GM21367 (cell line): ENCODE measurements around the gene NRL.
A peak's percentile ranks its signal among the peaks of the same experiment; 100 is the strongest.

Experiments
- ATAC-seq: cut with Tn5 transposase; IDR thresholded peaks from one replicate; pipeline ENCODE4 v1.9.1; 2021; ENCODE audit not compliant: unreplicated experiment

The NRL gene

DNA sequence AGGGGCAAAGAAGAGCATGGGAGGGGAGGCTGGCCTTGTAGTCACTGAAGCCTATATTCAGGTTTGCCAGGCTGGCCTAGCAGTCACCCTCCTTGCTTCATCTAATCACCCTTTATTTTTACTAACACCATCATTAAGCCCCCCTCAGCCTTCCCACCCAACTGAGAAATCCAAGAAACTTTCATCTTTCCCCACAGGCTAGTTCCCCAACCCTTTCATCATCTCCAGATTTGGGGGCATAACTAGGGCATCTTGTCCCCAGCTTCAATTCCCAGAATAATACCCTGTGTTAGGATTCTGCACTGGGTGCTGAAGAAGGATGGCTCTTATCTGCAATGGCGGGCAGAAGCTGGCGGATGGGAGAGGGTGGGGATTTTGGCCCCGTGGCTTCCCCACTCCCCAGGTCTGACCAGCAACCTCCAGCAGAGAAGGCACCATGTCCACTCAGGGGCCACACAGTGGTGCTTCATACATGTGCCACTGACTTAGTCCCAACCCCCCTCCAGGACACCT, 13.7 kb downstream of the NRL start:
- ATAC-seq = no peak

DNA sequence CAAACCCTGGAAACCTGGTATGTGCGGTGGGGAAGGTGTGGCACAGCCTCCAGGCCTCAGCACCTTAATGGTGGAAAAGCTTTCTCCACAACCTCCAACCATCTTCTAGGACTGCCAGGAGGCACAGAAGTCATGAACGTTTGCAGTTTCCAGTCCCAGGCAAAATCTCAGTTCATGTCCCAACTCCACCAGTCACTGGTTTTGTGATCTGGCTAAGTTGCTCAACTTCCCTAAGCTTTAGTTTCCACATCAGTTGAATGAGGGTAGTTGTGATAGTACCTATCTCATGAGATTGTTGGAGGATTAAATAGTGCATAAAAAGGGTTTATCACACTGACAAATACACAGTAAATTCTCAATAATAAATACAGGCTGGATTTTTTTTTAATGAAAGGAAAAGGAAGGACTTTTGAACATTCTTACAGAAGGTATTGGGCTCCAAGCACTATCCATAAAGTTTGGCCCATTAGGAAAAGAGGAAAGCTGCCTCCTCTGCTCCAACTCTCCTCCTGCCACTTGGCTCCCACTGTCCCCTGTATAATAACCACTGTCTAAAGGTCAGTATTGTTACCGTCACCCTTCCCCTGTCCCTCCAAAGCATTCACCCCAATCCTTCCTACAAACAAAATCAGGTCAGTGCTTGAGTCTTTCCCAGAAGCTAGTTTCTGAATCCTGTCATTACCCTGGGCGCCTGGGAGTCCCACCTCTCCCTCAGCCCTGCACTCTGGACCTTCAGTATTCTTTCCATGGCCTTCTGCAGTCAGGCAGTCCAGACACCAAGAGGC, 14.4 kb downstream of the NRL start:
- ATAC-seq = no peak

DNA sequence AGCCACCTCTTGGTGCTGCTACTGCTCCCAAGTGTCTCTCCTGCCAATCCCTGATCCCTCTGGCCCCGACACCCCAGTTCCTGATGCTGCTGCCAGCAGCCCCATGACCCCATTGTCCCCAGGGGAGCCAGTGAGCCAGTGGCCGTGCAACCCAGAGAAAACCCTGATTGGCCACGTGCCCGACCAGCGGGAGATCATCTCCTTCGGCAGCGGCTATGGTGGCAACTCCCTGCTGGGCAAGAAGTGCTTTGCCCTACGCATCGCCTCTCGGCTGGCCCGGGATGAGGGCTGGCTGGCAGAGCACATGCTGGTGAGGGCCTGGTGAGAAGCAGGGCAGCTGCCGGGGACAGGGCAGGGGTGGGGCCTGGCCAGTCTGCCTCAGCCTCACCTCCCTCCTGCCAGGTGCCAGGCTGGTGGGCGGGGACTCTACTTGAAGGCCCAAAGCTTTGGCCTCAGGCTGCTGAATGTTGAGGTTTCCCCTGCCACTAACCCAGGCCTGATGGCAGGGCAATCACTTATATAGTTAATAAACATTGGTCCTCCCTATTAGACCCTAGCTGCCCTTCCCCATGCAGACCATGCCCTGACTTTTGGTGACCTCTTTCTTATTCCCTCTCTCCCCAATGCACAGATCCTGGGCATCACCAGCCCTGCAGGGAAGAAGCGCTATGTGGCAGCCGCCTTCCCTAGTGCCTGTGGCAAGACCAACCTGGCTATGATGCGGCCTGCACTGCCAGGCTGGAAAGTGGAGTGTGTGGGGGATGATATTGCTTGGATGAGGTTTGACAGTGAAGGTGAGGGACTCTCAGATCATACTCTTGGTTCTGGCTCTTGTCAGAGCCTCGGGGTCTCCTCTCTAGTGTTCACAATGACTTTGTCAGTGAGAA, 15.6 kb downstream of the NRL start:
- ATAC-seq = no peak

DNA sequence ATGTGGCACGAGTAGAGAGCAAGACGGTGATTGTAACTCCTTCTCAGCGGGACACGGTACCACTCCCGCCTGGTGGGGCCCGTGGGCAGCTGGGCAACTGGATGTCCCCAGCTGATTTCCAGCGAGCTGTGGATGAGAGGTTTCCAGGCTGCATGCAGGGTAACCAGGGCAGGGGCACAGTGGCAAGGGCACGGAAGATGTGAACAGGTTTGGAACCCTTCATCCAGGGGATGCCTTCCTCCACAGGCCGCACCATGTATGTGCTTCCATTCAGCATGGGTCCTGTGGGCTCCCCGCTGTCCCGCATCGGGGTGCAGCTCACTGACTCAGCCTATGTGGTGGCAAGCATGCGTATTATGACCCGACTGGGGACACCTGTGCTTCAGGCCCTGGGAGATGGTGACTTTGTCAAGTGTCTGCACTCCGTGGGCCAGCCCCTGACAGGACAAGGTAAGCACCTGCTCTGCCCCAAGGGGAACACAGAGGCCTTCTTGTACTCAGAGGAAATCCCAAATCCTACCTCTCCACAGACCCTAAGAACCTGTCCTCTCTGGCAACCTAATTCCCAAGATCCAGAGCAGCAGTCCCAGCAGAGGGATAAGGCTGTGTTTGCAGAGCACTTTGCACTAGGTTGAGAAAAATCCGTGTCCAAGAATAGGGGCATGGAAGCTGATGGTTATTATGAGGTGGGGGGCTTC, 16.4 kb downstream of the NRL start:
- ATAC-seq = no peak

DNA sequence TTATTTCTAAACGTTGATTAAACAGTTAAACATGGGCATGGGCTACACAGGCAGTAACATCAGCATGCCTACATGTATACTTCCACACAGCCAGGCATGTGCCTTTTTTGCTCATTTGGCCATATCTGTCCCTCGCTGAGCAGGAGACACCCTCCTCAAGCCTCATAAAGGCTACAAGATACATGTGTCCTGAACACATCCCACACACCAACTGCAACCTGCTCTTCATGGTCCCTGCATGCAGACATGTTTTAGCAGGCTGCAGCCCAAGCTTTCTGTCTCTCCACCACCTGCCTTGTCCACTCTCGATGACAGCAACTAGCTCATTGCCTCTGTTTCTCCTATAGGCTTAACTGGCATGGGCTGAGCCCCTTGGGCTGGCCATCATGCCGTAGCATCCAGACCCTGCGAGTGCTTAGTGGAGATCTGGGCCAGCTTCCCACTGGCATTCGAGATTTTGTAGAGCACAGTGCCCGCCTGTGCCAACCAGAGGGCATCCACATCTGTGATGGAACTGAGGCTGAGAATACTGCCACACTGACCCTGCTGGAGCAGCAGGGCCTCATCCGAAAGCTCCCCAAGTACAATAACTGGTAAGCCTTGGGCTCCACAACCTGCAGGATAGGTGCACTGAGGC, 18.1 kb downstream of the NRL start:
- no peak for ATAC-seq

DNA sequence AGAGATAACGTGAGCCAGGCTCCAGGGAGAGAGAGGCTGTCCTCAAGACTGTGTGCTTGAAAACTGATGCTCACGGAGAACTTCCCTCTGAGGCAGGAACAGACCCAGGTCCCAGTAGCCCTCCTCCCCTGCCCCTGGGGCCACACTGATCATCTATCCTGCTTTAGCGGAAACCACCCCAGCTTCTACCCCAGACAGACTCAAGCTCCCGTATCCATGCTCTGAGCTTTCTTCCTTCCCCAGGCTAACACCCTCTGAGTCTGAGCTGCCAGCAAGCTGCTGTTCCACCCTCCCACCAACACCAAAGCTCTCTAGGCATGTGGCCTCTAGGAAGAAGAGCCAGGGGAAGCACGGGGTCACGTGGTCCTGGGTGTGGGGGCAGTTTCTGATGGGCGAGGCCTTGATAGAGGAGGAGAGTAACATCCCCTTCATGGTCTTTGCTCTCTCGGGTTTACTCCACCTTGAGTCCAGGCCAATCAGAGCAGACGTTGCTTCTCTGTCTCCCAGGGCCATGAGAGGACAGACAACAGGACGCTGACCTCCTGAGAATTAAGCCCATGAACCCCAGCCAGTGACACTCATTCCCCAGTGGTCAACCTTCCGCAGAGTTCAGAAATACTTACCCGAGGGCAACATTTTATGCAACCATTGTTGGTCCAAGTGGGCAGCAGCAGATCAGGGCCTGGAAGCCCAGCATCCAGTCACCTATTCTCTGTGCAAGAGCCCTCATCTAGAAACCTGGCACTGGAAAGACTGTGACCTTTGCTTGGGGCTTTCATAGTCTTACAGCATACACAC, 19.3 kb downstream of the NRL start:
- ATAC-seq = peak; percentile 69

DNA sequence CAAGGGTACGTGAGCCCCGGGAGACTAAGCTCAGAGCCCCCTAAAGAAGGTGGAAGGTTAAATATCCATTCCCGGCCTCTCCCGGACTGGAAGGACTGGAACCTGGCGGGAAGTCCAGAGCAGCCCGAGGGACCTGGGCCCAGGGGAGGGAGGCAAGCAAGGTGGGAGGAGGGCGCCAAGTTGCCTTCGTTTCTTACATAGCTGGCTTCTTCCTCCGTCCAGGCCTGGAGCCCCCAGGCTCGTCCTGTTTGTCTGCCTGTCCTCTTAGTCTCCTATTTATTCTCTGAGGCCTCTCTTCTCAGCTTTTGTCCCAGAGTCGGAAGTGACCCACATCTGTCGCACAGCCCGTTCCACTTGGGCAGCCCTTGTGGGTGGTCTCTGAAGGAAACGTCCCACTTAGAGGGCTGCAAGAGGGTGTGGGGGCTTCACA, 19.9 kb downstream of the NRL start:
- no peak for ATAC-seq

DNA sequence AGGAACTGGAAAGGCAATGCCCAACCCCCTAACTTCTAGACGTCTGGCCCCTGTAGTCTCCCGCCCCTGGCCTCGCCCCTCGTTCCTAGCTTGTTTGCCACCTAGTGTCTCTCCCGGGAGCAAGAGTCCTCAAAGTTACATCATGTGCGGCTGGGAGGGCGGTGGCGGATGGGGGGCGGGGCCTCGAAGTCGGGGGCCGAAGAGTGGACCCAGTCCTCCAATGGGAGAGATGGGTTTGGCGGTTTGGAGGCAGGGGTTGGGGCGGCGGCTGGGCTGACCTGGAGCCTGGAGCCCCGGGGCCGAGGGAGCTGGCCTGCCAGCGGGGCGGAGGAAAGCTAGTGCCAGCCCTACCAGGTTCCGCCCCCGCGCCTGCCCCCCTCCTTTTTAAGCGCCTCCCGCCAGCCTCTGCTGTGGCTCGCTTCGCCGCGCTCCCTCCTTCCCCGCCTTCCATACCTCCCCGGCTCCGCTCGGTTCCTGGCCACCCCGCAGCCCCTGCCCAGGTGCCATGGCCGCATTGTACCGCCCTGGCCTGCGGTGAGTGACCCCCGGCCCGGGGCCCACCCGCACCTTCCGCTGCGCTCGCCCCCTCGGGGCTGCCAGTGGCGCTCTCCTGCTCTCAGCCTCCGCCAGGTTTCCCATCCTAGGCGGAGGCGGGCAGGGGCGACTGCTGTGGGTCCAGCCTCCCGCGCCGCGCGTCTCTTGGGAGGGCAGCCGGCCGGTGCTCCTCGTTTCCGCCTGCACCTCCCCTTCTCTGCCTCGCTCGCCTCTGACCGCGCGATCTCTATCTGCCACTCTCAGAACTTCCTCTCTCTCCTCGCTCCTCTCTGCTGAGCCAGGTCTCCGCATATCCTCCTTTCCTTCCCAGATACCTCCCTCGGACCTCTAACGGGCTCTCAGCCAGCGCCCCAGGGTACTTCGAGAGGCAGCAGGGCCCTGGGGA, 20.6 kb downstream of the NRL start, which contains the start of gene PCK2:
Gene PCK2 (plus strand): TSS at position 411 of the 940 bp plus-strand sequence. CDS start 95 bp downstream, at position 506.
- peak; percentile 40 for ATAC-seq

DNA sequence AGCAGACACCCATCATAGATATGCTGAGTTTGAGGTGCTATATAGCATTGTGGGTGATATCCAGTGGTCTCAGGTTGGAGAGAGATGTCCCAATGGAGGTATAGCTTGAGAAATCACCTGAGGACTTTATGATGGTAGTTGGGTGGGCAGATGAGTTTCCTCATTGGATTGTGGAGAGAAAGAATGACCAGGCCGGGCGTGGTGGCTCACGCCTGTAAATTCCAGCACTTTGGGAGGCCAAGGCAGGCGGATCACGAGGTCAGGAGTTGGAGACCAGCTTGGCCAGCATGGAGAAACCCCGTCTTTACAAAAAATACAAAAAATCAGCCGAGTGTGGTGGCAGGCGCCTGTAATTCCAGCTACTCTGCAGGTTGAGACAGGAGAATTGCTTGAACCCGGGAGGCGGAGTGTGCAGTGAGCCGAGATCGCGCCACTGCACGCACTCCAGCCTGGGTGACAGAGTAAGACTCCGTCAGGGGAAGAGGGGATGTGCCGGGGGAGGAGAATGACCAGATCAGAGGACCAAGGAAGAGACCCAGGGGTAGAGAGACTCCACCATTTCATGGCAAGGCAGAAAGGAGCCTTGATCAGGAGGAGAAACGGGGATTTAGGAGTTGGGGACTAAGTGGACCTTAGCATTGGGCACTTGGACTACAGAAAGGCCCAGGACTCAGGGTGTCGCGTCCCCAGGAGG, 21.4 kb downstream of the NRL start:
- ATAC-seq = no peak

DNA sequence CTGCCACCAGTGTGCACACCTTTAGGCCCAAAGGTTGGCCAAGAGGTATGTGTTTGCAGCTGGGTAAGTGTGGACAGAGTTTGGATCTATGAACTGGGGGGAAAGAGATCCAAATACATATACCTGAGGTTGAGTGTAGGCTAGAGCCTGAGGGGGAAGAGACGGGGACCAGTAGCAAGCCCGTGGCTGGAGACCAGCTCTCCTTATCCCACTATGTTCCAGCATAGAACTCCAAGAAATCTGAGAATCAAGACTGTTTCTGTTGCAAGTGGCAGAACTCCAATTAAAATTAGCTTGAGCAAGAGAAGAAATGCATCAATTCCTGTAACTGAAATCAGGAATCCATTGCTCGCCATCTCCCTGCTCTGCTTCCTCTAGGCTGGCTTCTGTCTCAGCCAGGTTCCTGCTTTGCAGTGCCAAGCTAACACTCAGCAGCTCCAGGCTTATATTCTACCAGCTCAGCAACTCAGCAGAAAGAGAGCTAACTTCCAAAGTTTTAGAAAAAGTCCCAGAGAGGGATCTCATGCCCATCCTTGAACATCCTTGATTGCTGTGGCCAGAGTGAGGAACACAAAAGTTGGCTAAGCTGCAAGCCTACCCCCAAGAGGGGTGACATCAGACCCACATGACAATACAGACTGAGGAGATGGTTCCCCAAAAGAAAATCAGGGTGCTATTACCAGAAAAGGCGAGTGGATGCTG, 22.1 kb downstream of the NRL start:
- no peak for ATAC-seq

DNA sequence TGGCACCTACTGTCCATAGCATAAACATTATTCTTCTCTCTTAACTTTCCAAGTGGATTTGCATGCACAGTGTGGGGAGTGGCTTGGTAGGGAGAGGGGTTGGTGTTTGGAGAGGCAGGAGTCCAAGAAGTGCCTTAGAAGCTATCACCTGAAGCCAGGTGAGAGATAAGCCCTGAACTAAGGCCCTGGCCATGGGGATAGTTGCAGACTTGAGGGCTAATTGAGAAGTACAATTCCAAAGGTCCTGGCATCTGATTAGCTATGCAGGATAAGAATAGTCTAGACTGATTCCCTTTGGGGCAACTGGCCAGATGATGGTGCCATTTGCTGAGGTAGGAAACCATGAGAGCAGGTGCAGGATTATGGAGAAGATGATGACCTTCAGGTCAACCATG, 22.6 kb downstream of the NRL start:
- no peak for ATAC-seq

DNA sequence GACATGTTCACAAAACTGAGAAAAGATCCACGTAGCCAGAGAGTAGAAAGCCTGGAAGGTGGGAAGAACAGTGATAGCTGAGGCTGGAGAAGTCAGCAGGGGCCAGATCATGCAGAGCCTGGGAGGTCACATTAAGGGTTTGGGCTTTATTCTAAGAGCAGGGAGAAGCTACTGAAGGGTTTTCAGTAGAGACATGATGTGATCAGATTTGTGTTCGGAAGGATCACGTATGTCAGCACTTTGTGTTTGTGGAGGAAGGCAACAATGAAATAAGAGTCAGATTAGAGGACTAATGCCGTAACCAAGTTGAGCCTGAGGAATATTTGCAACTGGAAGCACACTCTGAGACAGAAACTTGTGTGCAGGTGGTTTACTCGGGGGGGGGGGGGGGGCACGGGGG, 24.9 kb downstream of the NRL start:
- ATAC-seq = no peak

DNA sequence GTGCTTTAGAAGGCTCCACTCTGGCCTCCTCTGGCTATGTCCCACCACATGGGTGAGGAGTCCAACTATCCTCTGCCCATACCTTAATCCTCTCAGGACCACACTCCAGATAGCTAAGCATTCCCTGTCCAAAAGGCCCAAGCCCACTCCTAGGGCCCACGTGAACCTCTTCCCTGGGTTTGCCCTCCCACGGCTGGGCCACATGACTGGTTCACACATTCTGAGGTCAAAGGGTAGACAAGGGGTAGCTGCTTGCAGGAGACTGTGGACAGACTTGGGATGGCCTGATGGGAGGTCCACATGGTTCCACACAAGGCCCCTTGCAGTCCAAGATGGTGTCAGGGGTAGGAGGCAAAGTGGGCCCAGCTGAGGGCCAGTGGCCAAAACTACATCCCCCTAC, 26.7 kb downstream of the NRL start:
- no peak for ATAC-seq

DNA sequence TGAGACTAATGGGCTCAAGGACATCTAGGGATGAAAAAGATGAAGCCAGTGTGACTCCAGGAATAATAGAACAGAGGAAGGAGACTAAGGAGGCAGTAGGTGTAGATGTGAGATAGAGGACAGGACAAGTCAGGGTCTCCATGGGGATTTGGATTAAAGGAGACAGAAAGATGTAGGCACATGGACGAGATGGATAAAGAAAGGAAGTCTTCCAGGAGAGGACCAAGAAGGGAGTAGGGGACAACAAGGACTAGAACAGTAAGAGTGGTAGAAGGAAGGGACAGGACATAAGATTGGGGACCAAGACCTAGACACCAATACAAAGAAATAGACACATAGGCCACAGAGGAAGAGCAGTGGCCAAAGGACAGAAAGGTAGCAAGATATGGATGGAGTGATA, 27.7 kb downstream of the NRL start:
- ATAC-seq = no peak

DNA sequence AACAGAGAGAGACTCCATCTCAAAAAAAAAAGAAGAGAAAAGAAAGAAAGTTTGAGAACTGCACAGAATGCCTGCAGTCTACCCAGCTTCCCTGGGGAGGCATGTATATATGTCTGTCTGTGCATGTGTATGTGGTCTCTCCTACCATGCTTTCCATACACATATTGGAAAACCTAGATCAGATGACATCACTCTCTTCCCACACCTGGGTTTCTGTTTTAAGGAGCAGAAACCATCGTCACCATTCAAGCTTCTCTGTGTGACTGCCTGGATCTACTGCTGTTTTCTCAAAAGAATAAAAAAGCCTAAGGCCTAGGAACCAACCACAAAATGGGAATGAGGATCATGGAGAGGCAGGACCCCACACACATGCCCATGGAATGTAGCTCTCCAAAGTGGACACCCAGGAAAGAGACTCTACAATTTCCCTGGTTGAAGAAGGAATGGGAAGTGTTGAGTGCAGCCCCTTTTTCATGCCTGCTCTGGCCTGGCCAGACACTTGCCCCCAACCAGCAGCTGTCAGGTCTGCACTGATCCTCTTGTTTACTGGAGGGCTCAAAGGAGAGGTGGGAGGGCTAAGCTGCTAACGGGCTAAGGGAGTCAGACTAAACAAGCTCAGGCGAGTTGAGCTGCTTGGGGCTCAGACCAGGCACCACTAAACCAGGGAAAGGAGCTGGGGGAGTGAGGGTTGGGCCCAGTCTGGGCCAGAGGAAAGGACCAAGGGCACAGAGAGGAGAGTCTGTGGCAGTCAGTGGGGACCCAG, 28.4 kb downstream of the NRL start:
- ATAC-seq = no peak

DNA sequence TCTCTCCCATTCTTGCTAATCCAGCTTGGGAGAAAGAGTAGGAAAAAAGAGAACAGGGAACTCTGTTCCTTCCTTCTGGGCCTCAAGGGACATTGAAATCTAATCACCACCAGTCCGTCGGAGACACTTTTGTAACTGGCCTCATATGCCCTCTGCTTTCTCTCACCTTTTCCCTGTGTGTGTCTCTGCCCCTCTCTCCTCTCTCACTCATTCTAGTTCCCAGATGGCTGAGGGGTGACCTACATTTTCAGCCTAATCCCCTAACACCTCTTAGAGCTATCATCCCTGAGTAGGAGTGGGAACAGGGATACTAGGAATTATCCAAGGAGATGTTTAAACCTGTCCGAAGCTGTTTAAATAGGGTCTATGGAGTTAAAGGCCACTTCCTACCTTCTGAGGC, 29.5 kb downstream of the NRL start:
- ATAC-seq = no peak

DNA sequence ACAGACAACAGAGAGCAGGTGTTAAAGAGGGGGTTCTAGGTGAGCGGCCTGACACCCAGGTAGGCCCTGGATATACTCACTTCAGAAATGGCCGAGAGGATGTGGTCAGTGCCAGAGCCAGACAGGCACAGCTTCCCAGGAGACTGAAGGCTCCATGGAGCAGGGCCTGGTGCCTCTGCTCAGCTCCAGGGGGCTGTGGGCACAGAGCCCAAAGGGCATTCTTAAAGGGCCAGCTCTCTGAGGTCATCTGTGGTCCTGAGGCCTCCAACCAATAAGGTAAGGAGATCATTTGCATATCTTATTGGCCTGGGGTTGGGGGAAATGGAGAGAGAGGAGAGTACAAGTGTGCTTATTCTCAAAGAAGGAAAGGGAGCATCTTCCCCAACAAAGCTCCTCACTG, 30.3 kb downstream of the NRL start:
- ATAC-seq = no peak
